ENCODE data around the gene DNM3.

DNM3 gene

GRCh38 chr1:171873664-171874063 lies 32.4 kb downstream of the DNM3 start:
- DNase-seq, result no peak

- DNase-seq, result no peak
Observed at GRCh38 chr1:171877701-171878100, 36.4 kb downstream of the DNM3 start.

- no peak for DNase-seq
Observed at GRCh38 chr1:171879556-171879955, 38.3 kb downstream of the DNM3 start.

- no peak for DNase-seq
Observed at GRCh38 chr1:171881442-171881841, 40.1 kb downstream of the DNM3 start.

- DNase-seq, result peak; percentile 46
Observed at GRCh38 chr1:171883849-171884248, 42.6 kb downstream of the DNM3 start.

- no peak for DNase-seq
Observed at GRCh38 chr1:171884475-171884874, 43.2 kb downstream of the DNM3 start.

GRCh38 chr1:171890131-171890530 lies 48.8 kb downstream of the DNM3 start:
- no peak for DNase-seq

GRCh38 chr1:171896936-171897703 lies 55.8 kb downstream of the DNM3 start:
- DNase-seq, result no peak

- no peak for DNase-seq
Observed at GRCh38 chr1:171898941-171899340, 57.6 kb downstream of the DNM3 start.

- no peak for DNase-seq
Observed at GRCh38 chr1:171899838-171900237, 58.5 kb downstream of the DNM3 start.

GRCh38 chr1:171901245-171901644 lies 59.9 kb downstream of the DNM3 start:
- no peak for DNase-seq

GRCh38 chr1:171902527-171902926 lies 61.2 kb downstream of the DNM3 start:
- DNase-seq, result no peak

- no peak for DNase-seq
Observed at GRCh38 chr1:171904778-171905450, 63.6 kb downstream of the DNM3 start.

GRCh38 chr1:171909711-171910110 lies 68.4 kb downstream of the DNM3 start:
- DNase-seq, result no peak

- no peak for DNase-seq
Observed at GRCh38 chr1:171910786-171911185, 69.5 kb downstream of the DNM3 start.

GRCh38 chr1:171911506-171911905 lies 70.2 kb downstream of the DNM3 start:
- no peak for DNase-seq

- no peak for DNase-seq
Observed at GRCh38 chr1:171912509-171913175, 71.3 kb downstream of the DNM3 start.

- no peak for DNase-seq
Observed at GRCh38 chr1:171913385-171913784, 72.1 kb downstream of the DNM3 start.

- DNase-seq, result no peak
Observed at GRCh38 chr1:171916315-171916771, 75.0 kb downstream of the DNM3 start.

GRCh38 chr1:171917331-171917730 lies 76.0 kb downstream of the DNM3 start:
- no peak for DNase-seq

GRCh38 chr1:171919891-171920887 lies 78.9 kb downstream of the DNM3 start:
- DNase-seq, result no peak

GRCh38 chr1:171922999-171923398 lies 81.7 kb downstream of the DNM3 start:
- DNase-seq, result no peak

- peak; percentile 3 for DNase-seq
Observed at GRCh38 chr1:171929121-171929520, 87.8 kb downstream of the DNM3 start.

Measured in activated CD4-positive, alpha-beta T cell treated with anti-CD3 and anti-CD28 coated beads for 48 hours (primary cell).